ENCODE measurements around the gene TVP23B.
A peak's percentile ranks its signal among the peaks of the same experiment; 100 is the strongest.
"Not testable (repeated sequence)": the region's sequence is repeated elsewhere in the genome, so short reads cannot be mapped to it uniquely, and the experiment has no call there.

TVP23B gene

DNA sequence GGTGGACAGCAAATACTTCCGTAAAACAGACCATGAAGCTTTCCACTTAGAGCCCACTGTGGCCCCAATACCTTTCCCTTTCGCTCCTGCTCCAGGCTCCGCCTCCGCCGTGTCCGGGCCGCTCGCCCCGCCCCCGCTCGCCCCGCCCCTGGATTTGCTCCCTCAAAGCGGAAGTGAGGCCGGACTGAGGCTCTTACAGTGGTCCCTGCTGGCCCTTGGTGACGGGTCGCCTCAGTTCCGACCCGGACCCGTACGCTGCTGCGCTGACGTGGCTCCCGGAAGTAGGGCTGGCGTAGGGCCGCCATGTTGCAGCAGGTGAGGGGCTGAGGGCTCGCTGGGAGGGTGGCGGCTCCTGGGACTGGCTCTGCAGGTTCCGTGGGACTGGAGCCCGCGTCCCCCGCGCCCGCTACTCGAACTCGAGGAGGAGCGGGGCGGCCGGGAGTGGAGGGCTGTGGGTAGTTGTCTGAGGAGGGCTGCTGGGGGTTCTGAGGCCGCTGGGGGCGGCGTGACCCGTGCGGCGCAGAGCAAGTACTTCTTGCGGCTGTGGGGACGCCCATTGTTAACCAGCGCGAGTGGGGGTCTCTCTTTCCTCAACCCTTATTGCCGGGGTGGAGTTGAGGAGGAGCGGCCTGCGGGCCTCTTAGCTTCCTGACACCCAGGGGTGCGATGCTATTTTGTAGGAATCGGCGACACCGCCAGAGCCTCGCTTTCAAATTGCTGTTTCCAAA lies at the start of gene TVP23B:
Gene TVP23B, plus strand, starts transcription at position 193 of the 728 bp plus-strand sequence. Its CDS starts 111 bp downstream, at position 304.
- DNase-seq = peak; percentile 95

DNA sequence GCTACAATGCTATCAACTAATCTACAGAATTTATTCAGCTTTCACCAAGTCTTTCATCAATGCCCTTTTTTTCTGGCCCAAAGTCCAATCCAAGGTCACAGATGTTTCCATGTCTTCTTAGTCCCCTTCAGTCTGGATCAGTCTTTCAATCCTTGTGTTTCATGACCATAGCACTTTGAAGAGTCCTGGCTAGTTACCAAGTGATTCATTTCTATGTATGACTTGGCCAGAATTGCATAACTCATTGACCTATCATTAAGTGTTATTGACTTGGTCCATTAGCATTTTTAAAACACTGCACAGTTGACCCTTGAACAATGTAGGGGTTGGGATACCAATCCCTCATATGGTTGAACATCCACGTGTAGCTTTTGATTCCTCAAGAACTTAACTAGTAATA lies 48.5 kb upstream of the TVP23B start:
- not testable (repeated sequence) for DNase-seq

DNA sequence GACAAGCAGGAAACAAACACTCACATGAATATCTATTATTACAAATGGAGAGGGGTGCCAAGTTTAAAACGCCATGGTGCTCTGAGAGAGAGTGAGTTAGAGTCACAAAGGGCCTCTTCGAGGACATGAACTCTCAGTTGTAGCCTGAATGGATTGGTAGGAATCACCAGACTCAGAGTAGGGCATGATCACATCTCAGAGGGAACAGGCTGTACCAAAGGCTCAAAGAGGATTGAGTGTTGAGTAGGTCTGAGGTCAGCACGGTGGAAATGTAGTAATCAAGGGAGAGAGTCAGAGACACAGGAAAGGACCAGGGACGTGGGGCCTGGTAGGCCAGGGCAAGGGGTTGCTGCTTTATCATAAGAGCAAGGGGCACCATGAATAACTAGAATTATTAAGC lies 47.6 kb upstream of the TVP23B start:
- not testable (repeated sequence) for DNase-seq

DNA sequence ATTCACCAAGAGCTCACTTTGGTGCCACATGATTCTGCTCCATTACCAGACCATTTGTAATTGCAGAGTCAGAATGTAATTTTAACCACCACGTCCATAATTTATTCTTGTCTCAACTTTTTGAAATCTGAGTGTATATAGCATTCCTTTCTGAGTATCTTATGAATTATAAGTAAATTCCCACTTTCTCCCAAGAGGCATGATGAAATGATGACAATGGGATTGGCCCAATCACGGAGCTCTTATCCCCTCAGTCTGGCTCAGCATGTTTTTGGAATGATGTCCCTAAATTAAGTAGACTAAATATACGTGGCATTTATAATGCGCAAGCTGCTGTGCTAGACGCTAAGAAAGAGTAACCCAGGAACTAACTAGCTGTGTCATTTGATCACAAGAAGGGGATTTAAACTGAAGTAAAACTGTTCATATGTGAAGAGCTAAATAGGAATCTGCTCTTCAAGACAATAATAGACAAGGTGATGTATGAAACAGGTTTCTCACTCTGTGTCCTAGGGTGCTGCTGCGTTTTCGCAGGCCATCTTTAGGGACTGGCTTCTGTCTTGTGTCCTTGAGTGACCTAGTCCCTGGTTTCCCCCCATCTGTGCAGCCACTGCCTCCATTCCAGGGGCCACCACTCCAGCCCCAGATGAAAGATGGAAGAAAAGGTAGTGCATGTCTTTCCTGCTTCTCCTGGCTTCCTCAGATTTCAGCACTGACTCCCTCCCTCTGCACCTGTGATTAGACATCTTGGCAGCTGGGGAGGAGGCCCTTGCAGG lies 41.2 kb upstream of the TVP23B start:
- DNase-seq = not testable (repeated sequence)

DNA sequence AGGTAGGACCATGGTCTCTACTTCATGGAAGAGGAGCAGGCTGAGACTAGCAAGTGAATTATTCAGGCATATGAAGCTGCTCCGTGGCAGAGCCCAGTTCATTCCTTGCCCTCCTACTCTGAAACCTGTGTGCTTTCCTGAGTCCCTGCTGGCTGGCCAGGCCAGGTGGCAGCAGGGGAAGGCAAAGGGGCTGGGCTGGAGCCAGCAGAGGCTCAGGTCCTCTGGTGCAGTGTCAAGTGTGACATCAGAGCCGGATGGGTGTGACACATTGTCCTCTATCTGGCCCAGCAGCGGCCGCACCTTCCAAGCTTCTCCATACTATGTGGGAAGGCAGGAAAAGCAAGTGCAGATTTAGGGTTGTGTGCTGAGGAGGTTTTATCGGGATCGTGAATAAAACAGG lies 39.8 kb upstream of the TVP23B start:
- DNase-seq = not testable (repeated sequence)

DNA sequence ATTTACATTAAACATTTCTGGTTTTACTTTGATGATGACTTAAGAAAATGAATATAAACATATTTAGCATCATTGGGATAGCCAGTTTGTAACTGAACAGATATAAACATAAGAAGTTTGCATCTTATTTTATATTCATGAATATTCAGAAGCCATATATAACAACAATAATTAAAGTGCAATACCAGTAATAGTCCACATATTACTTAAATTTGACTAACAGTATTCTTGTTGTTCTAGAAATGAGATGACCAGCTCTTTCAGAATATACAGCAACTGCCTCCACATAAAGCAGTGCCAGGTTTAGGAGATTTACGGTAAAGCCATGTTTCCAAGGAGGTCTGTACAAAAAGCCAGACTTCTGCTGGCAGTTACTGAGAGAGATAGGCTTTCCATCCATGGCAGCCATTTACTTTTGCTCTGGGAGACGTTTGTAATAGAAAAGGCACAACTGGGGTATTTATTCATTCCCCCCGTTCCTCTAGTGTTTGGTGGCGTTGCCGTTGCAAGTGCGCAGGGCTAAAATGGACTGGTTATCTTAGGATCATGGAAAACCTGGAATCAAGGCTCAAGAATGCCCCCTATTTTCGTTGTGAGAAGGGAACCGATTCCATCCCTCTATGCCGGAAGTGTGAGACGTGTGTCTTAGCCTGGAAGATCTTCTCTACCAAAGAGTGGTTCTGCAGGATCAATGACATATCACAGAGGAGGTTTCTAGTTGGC lies 37.1 kb upstream of the TVP23B start, which contains the start of gene FBXW10:
Gene FBXW10, plus strand, starts transcription at position 356 of the 723 bp plus-strand sequence. Its CDS starts 191 bp downstream, at position 547.
- not testable (repeated sequence) for DNase-seq

DNA sequence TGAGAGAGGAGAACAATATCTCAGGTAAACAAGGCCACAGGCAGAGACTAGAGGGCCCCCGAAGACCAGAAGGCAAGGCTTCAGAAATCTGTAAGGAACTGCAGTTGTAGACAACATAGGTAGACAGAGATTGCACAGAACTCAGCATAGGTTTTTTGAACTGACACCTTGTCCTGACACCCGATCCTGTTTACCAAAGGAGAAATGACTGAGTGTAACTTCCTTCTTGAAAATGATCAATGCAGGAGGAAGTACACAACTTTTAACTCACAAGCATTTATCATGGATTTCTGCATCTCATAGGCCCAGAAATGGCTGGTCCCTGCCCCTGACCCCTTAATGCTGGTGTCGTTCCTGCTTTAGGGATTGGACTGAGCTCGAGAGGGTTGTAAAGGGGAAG lies 36.3 kb upstream of the TVP23B start:
- not testable (repeated sequence) for DNase-seq

DNA sequence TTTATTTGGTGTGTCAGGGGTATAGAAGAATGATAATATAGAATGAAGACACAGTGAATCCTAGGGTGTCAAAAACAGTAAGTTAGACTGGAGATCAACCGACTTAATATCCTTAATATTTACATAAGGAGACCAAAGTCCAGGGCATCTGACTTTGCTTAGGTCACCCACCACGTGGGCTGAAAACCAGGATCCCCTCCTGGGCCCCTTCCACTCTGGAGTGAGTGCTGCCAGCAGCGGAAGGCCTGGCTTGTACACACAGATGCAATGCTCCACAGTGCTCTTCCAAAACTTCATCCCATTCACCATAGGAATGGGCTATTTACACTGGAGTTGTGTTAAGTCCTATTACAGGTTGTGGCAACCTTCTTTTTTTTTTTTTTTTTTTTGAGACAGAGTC lies 34.4 kb upstream of the TVP23B start:
- not testable (repeated sequence) for DNase-seq

DNA sequence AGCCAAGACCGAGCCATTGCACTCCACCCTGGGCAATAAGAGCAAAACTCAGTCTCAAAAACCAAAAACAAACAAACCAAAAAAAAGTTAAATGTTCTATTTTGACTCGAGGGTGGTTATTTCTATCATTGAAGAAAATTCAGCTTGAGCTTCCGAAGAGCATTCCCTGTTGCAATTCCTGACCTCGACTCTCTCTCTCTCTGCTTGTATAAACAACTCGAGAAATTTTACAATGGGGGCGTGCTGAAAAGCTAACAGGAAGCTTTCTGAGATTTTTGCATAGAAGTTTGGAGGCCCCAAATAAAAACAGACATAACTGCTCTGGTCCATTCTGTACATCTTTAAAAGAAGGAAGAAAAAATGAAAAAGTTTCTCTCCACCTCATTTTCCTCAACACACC lies 33.5 kb upstream of the TVP23B start:
- not testable (repeated sequence) for DNase-seq

DNA sequence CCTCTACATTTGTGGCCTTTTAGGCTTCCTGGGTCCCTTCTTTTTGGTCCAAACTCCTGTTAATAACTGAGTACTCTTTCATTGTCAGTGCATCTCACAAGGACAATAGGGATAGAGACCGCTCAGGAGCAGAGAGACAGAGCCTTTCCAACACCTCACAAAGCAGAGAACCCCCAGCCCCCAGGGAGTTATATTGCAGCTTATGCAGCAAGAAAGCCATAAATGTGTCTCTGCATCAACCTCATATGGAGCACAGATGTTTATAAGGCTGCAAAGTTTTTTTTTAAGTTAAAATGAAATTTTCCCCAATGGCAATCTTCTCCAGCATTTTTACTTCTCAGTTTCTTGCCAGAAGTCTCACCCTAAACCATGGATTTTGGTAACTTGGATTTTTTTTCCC lies 30.7 kb upstream of the TVP23B start:
- DNase-seq = not testable (repeated sequence)

DNA sequence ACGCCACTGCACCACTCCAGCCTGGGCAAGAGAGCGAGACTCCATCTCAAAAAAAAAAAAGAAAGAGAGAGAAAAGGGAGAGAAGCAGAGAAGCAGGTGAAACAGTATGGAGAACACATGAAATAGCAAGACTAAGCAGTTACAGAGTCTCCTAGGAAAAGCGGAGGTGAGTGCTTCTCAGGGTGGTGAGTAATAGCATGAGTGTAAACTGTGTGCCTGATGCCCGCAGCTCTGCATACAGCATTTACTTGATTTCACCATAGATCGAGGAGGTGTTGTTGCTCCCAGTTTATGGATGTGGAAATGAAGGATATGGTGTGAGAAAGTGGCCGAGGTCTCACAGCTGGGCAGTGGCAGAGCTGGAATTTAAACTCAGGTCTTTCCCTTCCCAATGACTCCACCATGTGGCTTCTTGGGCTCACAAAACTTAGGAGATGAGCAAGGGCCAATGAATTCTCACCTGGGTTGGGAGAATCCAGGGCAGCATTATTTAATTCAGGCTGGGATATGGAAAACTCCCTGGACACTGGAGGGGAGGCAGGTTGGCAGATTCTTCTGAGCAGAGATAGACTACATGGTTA lies 27.1 kb upstream of the TVP23B start:
- not testable (repeated sequence) for DNase-seq

DNA sequence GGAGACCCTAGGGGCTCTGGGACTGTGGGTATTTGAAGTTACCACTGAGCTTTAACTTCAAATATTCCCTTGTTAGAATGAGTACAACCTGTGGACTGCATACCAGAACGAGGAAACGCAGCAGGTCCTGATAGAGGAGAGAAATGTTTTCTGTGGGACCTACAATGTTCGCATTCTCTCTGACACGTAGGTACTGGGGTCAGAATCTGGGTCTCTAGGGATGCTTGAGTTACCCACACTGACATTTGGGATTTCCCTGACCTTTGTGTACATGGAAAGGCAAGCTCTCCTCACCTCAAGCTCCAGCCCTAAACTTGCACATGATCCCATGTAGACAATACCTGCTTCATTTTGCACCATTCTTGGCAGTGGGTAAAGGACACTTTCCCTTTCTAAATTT lies 25.0 kb upstream of the TVP23B start:
- not testable (repeated sequence) for DNase-seq

DNA sequence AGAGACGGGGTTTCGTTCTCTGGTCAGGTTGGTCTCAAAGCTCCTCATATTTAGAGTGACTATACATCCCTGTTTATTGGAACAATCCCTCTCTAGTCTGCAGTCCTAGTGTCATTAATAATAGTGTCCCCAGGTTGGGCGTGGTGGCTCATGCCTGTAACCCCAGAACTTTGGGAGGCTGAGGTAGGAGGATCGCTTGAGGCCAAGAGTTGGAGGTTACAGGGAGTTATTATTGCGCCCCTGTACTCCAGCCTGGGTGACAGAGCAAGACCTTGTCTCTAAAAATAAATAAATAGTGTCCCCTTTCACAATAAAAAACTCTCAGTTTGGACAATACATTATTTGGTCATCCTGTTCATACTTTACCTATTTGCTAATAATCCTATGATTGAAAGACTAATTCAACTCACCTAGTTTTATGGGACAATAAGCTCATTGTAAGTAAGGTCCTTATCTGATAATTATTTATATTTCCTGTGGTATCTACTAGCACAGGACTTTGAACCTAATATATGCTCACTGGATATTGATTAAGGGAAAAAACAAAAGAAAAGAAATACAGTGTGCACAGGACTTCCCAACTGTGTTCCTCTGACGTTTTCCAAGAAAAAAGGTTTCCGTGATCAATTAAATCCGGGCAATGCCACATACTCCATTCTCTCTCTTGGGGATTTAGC lies 23.5 kb upstream of the TVP23B start:
- not testable (repeated sequence) for DNase-seq

DNA sequence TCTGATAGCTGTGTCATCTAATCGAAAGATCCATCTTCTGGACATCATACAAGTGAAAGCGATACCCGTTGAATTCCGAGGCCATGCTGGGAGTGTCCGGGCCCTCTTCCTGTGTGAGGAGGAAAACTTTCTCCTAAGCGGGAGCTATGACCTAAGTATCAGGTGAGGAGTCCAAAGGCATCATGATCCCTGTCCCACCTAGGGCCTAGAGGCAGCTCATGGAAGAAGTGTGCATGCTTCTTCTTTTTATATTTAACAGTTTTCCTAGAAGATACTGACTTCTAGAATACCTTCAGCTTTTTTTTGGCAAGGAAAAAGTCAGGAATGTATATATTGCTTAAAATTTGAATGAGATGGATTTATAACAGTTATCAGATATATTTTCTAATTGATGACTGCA lies 22.6 kb upstream of the TVP23B start:
- DNase-seq = not testable (repeated sequence)

DNA sequence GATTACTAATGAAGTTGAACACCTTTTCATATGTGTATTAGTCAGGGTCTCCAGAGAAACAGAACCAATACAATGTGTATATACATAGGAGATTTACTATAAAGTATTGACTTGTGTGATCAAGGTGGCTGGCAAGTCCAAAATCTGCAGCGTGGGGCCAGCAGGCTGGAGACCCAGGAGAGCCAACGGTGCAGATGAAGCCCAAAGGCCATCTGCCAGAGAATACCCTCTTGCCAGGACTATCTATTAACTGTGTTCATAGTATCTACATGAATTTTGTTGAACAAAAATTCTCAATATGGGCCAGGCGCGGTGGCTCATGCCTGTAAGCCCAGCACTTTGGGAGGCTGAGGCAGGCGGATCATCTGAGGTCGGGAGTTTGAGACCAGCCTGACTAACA lies 20.8 kb upstream of the TVP23B start:
- DNase-seq = not testable (repeated sequence)

DNA sequence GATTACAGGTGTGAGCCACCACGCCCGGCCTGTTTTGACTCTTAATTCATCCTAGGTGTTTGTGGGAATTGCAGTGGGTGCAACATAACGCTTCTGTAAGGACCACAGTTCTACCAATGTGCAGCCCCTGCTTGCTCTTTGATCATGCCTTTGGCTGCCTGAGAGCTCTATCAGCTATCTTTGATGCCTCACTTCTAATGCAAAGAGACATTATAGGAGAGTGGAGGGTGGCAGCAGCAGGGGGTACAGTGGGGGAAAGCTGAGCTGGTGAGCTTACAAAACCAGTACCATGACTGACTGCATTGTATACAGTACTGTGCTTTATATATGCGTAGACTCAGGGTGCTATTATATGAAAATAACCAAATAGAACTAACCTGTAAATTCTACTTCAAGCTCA lies 10.4 kb upstream of the TVP23B start:
- DNase-seq = not testable (repeated sequence)

DNA sequence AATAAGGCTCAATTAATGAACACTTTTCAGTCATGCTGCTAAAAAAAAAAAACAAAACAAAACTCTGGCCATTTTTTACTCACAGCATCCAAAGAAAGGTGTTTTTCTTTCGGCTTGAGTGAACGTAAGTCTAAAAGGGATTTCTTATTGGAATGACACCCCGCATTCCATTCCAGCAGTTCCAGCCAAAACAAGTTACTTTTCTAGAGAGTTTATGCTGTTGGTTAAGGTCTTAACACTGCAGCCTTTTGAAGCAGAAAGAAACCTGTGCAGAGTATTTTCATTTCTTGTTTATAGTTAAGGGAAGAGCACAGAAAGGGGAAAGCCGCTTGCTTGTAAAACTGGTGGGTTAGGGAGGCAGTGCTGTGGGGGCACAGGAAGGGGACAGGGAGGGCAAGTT lies 9.9 kb upstream of the TVP23B start:
- not testable (repeated sequence) for DNase-seq

DNA sequence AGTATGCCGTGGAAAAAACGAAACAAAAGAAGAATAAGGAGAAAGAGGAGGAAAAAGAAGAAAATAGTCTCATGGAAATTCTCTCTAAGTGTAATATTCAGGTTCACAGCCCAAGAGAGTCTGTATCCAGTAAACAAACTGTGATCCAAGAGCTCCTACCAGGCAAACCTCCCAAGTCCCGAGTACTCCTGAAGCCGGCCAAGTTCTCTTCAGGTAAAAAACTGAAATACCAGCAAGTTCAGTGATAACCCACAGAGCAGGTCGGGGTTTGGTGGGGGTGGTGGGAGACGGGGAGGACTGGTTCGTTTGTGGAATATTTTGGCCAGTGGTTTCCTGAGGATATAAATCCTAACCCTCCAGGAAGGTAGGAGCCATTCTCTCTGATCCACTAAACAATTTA lies 8.5 kb upstream of the TVP23B start:
- no peak for DNase-seq

DNA sequence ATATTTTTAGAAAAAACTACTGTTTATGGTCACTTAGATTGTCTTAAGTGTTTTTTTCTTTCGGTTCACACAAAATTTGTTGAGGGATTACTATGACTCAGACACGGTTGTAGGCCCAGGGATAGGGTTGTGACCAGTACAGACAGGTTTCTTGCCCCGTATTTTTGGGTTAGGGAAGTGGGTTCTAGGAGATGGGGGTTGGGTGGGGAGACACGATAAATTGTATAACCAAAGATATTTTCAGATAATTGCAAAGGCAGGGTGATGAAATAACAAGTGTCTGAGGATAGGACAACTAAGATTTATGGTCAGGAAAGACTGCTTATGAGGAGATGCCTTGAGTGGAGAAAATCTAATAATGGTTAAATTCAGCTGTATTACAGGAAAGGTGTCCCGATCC lies 822 bp downstream of the TVP23B start:
- DNase-seq = not testable (repeated sequence)

DNA sequence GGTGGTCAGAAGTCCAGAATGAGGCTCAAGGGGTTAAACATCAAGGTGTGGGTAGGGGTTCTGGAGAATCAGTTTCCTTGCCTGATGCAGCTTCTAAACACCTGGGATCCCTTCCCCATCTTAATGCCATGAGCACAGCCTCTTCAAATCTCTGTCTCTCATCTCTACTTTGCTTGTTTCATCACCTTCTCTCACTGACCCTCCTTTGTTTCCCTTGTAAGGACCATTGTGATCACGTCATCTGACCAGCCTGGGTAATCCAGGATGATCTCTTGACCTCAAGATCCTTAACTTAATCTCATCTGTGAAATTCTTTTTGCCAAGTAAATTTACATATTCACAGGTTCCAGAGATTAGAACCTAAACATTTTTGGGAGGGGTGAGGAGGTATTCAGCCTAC lies 5.0 kb downstream of the TVP23B start:
- not testable (repeated sequence) for DNase-seq

DNA sequence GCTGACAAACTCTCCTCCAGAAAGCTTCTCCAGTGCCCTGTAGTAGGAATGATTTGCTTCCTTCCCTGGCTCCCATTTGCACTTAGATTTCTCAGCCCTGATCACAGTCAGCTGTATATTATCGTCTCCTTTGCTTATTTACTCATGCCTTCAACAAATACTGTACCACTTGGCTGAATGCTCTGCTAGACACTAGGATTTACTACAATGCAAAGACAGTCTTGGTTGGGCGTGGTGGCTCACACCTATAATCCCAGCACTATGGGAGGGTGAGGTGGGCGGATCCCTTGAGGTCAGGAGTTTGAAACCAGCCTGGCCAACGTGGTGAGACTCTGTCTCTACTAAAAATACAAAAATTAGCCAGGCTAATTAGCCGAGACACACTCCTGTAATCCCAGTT lies 5.9 kb downstream of the TVP23B start:
- not testable (repeated sequence) for DNase-seq

DNA sequence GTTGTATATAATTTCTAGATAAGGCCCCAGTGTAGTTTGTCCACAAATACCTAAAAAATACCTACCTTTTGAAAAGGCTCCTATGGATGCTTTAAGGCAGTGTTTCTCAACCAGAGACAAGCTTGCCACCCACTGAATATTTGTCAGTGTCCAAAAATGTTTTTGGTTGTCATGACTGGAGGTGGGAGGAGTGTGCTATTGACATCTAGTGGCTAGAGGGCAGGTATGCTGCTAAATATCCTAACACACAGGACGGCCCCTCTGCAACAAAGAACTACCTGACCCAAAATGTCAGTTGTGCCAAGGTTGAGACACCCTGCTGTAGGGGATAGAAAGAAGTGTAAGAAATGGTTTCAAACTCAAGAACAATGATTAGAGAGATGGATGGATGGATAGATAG lies 10.4 kb downstream of the TVP23B start:
- DNase-seq = not testable (repeated sequence)

All from NCI-H1694 (cell line).